ENCODE results near the gene ASTN1.

The ASTN1 gene

DNA sequence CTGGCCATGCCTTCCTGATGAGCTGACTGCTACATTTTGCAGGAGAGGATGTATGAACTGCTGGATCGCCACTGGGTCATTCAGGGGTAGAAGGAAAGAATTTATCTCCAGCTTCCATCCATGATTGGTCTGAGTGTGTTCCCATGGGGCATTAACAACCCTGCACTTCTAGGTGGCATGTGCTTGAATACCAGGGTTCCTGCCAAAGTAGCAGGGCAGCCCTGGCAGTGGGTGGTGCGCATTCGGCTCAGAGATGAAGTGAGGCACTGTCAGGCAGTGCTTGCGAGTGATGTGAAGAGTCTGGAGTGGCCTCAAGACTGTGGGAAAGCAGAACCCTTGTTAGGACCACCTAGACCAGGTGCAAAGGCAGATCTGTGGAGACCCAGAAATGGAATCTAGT lies 294.9 kb downstream of the ASTN1 start:
- no peak for DNase-seq

DNA sequence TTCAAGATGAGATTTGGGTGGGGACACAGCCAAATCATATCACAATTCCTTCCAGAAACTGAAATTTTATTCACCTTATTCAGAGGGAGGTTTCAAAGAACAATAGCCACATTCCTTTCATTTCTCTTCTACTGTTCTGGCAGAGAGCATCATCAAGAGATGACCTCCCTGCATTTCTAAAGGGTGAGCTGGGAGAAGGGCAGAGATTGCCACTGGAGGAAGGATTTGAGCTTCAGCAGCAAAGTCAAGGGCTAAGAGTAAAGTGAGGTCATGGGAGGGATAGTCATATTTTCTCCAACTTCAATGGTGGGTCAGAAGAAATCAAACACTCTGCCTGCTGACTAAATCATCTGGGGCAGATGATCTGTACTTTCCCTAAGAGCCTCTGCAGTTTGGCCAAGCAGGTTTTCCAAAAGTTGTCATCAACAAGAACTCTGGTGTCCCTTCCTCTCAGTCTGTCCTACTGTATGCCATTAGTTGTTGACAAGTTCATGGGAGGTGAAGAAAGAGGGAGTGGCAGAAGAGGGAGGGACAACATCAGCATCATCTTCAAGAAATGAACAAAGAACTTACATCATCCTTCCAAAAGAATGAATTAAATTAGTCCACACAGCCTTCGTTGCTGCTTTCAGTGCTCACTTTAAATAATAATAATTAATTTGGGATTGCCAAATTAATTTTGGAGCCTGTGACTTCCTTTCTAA lies 298.3 kb downstream of the ASTN1 start:
- DNase-seq, result no peak

DNA sequence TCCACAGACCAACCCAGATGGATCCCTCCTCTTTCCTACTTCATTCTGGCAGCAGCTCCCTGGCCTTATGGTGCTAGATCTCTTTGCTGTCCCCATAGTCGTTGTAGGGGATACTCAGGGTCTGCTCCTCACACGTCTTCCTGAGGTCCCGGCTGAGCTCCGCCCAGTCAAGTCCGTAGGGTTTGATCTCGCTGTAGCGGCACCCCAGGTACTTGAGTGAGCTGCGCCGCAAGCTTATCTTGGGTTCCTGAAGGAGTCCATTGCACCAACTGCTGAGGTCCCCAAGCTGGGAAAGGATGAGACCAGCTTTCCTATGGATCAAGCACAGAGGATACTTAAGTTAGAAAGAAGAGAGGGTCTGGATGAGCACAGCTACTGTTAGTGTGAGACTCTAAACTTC lies 300.3 kb downstream of the ASTN1 start:
- DNase-seq, result no peak

DNA sequence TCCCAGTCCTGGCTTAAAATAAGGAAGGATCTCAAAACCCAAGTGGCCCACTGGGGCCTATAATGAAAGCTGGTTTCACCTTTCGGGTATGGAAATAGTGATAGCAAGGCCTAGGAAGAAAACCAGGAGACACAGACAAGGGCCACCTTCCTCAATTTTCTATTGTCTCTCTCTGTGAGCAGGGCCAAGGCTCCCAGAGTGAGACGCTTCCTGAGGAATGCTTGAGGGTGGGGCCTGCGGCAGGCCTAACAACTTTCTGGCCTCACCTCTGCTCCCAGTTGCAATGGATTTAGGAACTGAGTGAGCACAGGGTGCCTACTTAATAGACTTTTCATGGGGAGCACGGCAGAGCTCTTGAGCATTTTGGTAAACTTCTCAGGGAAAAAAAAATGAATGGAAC lies 300.9 kb downstream of the ASTN1 start:
- no peak for DNase-seq

DNA sequence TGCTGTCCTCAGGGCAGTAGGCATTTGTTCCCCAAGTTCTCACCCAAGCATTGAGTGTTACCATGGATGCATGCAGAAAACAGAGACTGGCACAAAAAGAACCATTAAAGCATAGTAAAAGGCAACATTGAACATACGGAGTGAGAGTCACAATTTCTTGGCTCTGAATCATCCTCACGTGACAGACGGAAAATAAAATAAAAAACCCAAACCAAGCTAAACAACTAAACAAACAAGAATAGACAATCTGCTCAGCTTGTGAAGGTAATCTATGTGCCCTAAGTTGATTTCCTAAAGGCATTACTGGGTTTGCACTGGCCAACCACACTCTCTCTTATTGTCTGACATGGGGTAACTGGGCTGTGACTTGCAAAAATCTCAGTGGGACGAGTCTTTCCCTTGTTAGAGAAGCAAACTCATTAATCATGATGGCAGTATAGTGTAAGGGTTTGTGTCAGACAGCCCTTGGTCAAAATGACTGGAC lies 306.0 kb downstream of the ASTN1 start:
- no peak for DNase-seq

DNA sequence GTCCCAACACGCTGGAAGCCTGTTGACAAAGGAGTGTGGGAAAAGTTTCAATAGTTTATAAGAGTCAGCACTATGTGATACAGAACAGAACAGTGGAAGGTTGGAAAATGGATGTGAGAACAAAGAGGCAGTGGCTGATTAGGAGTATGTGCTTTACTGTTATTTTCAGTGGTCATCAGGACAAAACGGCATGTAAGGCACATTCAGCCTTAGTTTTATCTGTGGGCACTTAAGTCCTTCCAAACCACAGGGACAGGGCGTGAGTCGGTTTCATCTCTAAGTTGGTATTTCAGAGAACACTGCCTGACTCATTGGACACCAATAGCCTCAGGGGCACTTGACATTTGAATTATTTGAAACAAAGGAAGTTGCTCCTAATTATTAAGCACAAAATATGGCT lies 306.9 kb downstream of the ASTN1 start:
- no peak for DNase-seq

DNA sequence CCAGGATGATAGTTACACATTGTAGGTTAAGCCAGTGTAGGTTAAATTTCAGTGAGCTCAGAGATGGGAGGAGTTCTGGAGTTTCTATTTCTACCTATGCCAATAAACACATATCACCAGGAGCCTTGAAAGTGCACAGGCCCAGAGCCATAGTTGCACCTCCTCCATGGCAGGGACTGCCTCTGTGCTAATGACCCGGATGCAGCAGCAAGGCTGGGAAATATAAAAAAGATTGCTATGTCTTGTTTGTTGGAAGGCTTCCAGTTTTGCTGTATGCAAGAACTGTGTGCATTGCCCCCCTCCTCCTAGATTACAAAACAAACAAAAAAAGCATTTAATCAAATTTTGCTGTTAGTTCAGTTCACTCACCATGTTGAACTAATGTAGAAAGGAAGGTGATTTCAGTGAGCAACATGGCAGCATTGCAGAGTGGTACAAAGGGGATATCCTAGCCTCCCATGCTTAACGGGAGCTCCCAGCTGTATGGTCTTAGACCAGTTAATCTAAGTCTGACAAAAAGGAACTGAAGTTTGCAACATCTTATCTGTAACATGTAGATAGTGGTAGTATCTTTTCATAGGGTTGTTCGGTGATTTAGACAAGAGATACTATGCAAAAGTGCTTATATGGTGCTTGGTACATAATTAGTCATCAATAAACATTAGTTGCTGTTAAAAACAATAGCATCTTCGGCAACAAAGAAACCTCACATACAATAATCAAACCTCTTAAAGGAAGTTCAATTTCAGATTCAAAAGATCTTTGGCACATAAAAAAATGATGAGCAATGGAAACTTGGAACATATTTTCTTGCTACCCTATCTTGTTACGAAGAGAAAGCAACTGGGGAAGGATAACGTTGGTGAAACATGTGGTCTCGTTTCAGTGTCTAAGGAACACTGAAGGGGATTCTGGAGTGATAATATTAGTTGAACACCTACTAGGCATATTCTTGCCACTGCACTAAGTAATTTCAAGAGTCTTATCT lies 309.5 kb downstream of the ASTN1 start:
- DNase-seq, result no peak

DNA sequence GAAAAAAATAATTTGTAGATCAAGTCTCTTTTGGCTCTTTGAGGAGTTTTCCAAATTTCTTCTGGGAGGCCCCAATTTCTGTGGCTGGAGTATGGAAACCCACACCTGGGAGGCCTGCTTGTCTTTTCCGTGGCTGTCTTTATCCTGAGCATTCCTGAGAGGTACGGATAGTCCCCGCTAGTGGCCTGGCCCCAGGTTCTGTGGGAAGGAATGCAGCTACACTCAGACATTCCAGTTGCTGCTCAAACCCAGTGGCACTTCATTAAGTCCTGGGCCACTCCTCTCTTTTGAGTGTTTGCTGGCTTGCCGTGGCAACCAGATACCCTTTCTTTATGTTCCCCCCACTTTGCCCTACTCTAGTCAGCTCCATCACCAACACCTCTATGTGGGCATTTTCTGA lies 310.4 kb downstream of the ASTN1 start:
- DNase-seq, result no peak

DNA sequence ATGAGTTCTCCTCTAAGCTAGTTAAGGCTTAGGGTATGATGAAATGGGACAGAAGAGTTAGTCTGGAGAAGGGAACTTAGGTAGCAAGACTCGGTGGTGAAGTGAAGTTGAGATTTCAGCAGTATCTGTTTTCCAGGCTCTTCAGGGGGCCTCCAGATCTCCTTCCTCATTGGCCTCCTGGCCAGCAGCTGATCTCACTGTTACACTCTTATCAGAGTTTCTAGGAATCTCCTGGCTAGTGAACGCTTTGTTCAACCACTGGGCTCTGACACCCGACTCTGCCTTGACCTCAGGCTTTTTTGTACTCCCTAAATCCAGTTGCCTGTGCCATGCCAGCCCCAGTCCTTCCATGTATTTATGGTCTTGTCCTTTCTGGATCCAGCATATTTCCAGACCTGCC lies 311.0 kb downstream of the ASTN1 start:
- no peak for DNase-seq

DNA sequence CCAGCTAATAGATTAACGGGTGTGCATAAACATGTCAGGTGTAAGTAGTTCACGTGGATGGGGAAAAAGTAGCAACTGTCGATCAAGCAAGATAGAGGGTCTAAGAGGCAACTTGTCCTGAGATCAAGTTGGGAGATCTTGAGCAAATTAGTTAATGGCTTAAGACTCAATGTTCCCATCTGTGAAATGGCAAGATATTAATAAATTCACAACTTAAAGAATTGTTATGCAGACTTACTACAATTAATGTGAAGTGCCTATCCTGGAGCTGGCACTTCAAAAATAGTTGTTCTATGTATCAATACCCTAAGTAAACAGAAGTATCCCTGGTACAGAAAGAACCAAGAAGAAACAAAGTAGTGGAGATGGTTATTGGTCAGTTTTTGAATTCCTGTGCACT lies 312.4 kb downstream of the ASTN1 start:
- no peak for DNase-seq

DNA sequence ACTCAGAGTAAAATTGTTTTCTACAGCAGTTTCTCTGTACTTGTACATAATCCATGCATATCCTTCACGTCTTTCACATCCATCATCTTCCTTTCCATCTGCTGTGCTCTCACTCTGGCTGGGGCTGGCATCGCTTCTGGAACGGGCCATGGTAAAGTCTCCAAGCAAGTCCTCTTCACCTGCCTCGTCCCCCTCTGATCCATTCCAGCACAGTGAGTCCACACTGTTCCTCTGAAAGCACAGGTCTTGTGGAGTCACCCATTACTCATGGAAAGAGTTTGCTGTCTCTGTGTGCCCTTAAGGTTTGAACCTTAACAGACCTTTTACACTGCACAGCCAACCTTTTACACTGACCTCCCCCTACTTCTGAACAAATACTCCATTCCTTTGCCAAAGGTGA lies 313.6 kb downstream of the ASTN1 start:
- DNase-seq, result no peak

DNA sequence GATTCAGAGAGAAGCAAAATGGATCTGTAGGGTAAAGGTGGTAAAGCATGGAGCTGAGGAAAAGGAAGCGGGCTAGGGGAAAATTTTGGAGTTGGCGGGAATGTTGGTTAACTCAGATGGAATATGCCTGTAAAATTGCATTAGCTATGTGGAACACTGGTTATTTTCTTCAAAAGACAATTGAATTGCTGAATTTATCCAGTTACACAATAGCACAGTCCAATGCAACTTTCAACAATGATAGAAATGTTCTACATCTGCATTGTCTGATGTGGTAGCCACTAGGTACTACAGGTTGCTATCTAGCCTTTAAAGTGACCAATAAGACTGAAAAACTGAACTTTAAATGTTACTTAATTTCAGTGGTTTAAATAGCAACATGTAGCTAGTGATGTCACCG lies 315.2 kb downstream of the ASTN1 start:
- DNase-seq, result no peak

DNA sequence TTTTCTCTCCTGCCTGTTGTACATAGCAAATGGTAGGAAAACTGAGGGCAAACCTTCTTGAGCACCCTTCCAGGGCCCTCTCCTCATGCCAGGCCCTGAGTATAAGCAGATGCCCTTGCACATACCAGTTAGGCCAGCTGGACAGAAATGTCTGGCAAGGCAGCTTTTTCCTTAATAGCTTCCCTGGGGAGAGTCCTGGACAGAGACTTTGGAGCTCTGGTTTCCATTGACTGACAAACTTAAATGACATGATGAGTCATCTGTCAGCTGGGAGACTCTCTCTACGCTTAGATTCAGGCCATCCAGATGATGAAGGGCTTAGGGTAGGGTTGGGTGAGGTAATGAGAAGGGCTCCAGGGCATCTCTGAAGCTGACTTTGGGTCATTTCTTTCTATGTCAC lies 317.5 kb downstream of the ASTN1 start:
- no peak for DNase-seq

DNA sequence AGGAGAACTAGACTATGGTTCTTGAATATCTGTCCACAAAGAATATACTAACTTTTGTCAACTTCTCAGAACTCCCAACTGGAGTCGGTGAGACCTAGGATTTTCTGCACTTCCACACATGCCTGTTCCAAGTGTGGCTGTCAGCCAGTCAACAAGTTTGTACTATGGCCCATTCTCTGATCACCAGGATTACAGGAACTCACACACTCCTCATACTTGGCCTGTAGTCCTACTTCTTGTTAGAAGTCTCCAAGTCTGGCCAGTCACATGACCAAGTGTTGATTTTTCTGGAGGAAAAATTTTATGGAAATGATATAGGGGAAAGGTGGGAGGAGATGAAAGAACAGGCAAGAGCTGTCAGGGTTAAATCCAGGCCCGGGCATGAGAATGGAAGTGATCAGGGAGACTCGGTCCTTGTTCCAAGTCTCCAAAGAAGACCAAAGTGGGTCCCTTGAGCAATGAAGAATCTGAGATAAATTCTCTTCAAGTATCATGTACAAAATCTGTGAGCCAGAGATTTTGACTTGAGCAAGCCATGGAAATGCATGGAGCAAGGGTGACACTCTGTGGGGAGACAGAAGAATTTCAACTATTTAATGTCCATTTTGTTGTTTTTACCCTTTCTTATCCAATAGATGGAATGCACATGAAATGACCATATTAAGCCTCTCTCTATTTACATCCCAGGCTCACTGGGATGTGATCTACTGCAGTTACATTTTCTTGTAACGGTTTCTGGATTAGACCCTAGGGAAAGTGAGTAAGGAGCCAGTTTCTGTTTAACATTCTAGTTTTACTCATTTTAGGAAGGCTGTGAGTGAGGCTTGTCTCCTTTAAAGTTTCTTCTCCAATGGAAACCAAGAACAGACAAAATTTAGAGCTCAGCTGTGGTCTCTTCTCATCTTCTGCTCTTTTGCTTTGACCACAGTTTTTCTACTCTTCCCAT lies 320.9 kb downstream of the ASTN1 start:
- DNase-seq, result no peak

DNA sequence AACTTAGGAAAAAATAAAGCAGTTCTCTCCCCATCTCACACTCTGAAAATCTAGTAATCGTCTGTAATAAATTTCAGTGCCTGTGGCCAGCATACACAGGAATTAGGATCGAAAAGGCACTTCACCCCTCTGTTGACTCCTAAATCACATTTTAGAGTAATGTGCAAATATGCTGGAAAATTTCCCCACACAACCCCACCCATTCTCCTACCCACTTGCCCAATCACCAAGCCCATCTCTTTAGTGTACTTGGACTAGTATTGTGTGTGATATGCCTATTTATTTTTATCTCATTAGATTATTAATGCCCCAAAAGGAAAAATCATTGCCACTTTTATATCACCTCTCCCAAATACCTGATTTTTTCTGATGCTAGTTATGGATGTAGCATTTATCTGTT lies 323.3 kb downstream of the ASTN1 start:
- DNase-seq, result no peak

DNA sequence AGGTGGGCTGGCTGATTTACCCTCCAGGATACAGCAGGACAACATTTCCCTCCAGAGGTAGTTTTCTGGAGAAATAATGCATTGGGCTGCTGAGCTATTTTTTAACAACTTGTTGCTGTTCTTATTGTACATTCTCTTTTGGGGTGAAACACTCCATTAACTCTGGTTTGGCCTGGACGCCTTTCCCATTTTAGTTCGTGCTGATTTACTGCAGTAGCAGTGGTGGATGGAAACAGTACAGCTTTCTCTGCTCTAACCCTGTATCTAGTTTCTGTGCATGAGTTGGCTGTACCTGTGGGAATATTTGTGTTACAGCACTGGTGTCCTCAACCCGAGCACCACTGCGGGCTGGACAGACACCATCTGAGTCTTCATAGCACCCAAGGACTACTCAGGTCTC lies 325.3 kb downstream of the ASTN1 start:
- no peak for DNase-seq

DNA sequence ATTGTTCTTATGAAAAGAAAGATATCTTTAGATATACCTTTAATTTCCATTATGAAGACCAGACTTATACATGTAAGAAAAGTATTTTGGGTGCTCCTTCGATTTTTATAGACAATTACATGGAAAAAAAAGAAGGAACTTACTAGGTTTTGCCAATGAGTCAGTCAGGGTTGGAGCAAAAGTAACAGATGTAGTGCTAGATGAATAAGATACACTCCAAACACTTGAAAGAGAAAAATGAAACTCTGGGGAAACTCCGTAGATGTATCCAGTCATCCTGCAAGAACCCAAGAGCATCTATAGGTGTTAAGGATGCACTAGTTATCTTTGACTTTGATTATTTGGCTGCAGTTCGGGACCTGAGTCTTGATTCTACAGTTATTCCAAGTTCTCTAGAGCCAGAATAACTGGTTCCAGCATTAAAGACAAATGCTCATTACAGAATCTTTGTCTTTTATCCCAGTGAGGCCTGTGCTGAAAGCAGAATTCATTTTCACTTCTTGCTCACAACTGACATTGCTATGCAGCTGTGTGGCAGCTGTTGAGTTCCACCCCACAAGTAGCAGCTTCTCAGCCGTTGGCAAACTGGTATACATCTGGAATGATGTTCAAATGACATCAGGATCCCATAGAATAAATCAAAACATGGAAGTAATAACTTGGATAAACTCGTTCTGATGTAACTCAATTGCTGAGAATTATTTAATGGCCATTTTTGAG lies 326.1 kb downstream of the ASTN1 start:
- no peak for DNase-seq

DNA sequence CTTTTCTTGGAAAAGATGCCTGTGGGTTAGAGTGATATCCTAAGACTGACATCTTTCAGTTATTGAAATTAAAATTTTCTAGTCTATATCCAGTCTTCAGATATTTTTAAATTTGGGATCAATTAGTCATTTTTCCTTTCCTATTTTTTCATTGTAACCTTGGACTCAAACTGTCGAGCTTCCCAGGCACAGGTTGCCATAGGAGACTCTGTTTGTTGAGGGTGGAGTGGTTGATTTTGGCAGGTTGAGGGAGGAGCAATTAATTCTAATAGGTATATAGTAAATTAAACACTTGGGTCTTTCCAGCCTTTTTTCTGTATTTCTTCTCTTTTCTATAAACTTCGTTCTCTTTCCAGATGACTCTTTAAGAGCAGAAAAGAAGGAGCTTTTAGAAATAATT lies 326.8 kb downstream of the ASTN1 start:
- no peak for DNase-seq

DNA sequence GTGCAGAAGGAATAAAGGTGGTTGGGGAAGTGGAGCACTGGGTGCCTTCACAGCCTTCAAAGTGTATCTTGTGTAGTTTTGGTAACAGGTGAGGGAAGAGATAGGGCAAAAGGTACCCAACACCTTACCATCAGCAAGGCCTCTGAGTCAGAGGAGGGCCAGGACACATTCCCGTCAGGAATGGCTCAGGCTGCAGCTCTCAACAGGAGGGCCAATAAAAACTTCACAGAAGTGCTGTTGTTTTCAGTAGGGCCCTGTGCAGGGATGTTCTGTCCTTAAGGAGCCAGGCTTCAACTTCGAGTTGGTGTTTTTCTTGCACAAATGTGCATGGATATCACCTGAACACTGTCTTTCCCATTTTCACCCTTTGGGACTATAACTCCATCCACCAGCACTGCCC lies 333.4 kb downstream of the ASTN1 start:
- no peak for DNase-seq

DNA sequence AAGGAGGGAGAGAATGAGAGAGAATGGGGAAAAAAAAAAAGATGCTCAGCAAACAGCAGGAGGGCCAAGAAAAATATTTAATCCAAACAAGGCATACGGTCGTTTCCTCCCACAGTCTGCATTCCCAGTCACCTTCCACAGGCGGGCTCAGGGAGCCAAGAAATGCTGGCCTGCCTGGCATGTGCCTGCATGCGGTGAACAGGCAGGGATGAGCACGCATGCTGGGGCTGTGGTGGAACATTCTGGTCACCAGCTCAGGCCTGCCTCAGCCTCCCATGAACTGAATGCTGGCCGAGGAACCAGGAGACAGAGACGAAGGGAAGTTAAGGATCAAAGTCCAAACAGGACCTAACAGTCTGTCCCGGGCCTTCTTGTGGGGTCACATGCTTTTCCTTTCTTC lies 335.3 kb downstream of the ASTN1 start:
- DNase-seq, result no peak

DNA sequence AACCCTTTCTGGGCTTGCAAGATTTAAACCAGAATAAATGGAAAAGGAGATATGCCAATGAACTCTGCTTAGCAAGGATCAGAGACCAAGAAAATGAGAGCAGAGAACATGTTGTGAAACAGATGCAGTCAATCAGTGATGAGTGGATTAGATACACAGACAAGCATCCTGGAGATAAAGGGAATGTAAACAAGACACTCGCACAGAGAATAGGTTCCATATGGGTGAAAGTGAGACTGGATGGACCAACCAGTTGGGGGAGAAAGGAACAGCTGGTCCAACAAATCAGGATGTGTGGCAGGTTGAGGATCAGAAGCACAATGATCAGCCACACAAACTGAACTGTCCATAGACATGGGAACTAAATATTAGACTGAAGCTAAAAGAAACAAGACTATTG lies 338.2 kb downstream of the ASTN1 start:
- no peak for DNase-seq

DNA sequence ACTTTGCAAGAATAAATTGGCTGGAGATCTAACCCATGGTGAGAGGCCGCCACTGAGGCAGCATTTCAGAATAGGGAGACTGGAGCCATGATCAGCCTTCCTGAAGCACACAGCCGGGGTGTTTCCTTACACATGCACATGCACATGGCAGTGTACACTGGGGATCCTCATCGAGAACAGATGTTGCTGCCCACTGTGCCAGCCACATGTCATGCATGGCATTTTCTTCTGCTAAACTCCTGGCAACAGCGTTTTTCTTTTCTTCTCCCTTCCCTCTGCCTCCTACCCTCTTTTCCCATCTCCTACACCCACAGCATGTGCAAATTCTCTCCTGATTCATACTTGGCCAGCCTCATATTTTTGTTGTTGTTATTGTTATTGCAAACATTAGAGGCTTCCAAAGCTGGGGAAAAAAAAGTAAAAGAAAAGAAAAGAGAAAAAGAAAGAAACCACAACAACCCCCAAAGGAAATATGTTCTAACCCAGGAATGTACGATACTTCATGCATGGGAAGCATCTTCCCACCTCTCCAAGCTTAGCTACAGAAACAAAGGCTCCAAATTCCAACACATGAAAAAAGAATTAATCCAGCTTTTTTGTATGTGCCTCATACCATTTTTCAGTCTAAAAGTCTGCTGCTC lies 344.0 kb downstream of the ASTN1 start:
- no peak for DNase-seq

Measured in CD4-positive, alpha-beta T cell treated with Interferon alpha-2 for 1 hour (primary cell).